ENCODE data around the gene USP12.
"Not testable (repeated sequence)": the region's sequence is repeated elsewhere in the genome, so short reads cannot be mapped to it uniquely, and the experiment has no call there.

Gene USP12

GRCh38 chr13:27171244-27171826, at the start of gene USP12:
Gene USP12, minus strand, starts transcription at chr13:27171811. Its CDS starts 172 bp downstream, at chr13:27171639.
- POLR2A ChIA-PET: no interaction called here
- TF ChIP-seq SUZ12 (IDR thresholded peaks at IDR 0.05) (no peak), ZNF384 (IDR thresholded peaks at IDR 0.05) (no peak), L3MBTL2 (conservative IDR thresholded peaks at IDR 0.05) (no peak), SP1 (IDR thresholded peaks at IDR 0.05) (no peak), FOXM1 (IDR thresholded peaks at IDR 0.05; ENCODE audit: borderline replicate concordance) (no peak), CTBP1 (IDR thresholded peaks at IDR 0.05; ENCODE audit: borderline replicate concordance) (no peak), FOXA1 (IDR thresholded peaks at IDR 0.05) (no peak), TARDBP (IDR thresholded peaks at IDR 0.05) (no peak), NFRKB (IDR thresholded peaks at IDR 0.05) (no peak), BHLHE40 (IDR thresholded peaks at IDR 0.05; ENCODE audit: borderline replicate concordance) (no peak), ARNT (IDR thresholded peaks at IDR 0.05) (no peak), ELF4 (IDR thresholded peaks at IDR 0.05) (no peak), FOXK2 (IDR thresholded peaks at IDR 0.05) (no peak), LEF1 (IDR thresholded peaks at IDR 0.05; ENCODE audit: borderline replicate concordance) (no peak), HDGF (IDR thresholded peaks at IDR 0.05; ENCODE audit: borderline replicate concordance) (no peak)
- peak; percentile 46 for DNase-seq (ENCODE audit: extremely low spot score)
- CTCF ChIA-PET: interaction anchor here (0.8 kb wide), 1 partner anchor 148 kb away, joined by 3 read pairs; no protein-coding TSS in a partner anchor

DNA sequence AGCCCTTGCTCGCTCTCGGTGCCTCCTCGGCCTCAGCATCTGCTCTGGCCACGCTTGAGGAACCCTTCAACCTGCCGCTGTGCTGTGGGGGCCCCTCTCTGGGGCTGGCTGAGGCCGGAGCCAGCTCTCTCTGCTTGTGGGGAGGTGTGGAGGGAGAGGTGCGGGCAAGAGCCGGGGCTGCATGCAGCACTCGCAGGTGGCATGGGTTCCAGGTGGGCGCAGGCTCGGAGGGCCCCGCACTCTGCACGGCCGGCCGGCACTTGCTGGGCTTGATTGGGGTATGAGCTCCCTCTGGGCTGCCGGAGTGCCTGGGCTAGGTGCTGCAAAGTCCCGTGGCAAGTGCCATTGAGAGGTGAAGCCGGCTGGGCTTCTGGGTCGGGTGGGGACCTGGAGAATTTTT, 48.0 kb upstream of the USP12 start:
- POLR2A ChIA-PET: no interaction called here
- CTCF ChIA-PET: no interaction called here
- TF ChIP-seq SUZ12 (IDR thresholded peaks at IDR 0.05) (no peak), ARNT (IDR thresholded peaks at IDR 0.05) (no peak), FOXM1 (IDR thresholded peaks at IDR 0.05; ENCODE audit: borderline replicate concordance) (no peak), L3MBTL2 (conservative IDR thresholded peaks at IDR 0.05) (no peak), FOXA1 (IDR thresholded peaks at IDR 0.05) (no peak), TARDBP (IDR thresholded peaks at IDR 0.05) (no peak), HDGF (IDR thresholded peaks at IDR 0.05; ENCODE audit: borderline replicate concordance) (no peak), LEF1 (IDR thresholded peaks at IDR 0.05; ENCODE audit: borderline replicate concordance) (no peak), CTBP1 (IDR thresholded peaks at IDR 0.05; ENCODE audit: borderline replicate concordance) (no peak), NFRKB (IDR thresholded peaks at IDR 0.05) (no peak), ELF4 (IDR thresholded peaks at IDR 0.05) (no peak)
- DNase-seq (ENCODE audit: extremely low spot score): no peak

- POLR2A ChIA-PET; DNase-seq (ENCODE audit: extremely low spot score); CTCF ChIA-PET: not testable (repeated sequence)
Measured at GRCh38 chr13:27218861-27219260, 47.2 kb upstream of the USP12 start.

DNA sequence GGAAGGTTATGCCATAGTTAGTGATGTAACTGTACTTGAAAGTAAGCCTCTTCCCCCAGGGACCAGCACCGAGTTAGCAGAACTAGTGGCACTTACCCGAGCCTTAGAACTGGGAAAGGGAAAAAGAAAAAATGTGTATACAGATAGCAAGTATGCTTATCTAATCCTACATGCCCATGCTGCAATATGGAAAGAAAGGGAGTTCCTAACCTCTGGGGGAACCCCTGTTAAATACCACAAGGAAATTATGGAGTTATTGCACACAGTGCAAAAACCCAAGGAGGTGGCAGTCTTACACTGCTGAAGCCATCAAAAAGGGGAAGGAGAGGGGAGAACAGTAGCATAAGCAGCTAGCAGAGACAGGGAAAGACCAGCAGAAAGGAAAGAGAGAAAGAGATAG, 46.2 kb upstream of the USP12 start:
- CTCF ChIA-PET; POLR2A ChIA-PET; DNase-seq (ENCODE audit: extremely low spot score): not testable (repeated sequence)

GRCh38 chr13:27213386-27213785, 41.8 kb upstream of the USP12 start:
- CTCF ChIA-PET; POLR2A ChIA-PET; DNase-seq (ENCODE audit: extremely low spot score): not testable (repeated sequence)

DNA sequence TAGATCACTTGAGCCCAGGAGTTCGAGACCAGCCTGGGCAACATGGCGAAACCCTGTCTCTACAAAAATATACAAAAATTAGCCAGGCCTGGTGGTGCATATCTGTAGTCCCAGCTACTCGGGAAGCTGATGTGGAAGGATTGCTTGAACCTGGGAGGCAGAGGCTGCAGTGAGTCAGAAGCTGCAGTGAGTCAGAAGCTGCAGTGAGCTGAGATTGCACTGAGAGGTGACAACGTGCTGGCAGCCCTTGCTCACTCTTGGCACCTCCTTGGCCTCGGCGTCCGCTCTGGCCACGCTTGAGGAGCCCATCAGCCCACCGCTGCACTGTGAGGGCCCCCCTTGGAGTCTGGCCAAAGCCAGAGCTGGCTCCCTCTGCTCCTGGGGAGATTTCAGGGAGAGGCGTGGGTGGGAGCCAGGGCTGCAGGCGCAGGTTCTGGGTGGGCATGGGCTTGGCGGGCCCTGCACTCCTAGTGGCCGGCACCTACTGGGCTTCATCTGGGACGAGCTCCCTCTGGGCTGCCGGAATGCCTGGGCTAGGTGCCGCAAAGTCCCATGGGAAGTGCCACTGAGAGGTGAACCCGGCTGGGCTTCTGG, 40.3 kb upstream of the USP12 start:
- DNase-seq (ENCODE audit: extremely low spot score): no peak
- ChIA-PET CTCF (interaction anchor here (0.6 kb wide), 1 partner anchor 14 kb away, joined by 3 read pairs; no protein-coding TSS in a partner anchor), POLR2A (no interaction called here)
- TF ChIP-seq LEF1 (IDR thresholded peaks at IDR 0.05; ENCODE audit: borderline replicate concordance): no peak
- no peak for TF ChIP-seq L3MBTL2 (conservative IDR thresholded peaks at IDR 0.05)
- TF ChIP-seq ARNT (IDR thresholded peaks at IDR 0.05): no peak
- no peak for TF ChIP-seq SUZ12 (IDR thresholded peaks at IDR 0.05)
- no peak for TF ChIP-seq NFRKB (IDR thresholded peaks at IDR 0.05)
- no peak for TF ChIP-seq FOXK2 (IDR thresholded peaks at IDR 0.05)
- no peak for TF ChIP-seq TARDBP (IDR thresholded peaks at IDR 0.05)
- TF ChIP-seq ZNF384 (IDR thresholded peaks at IDR 0.05): no peak
- TF ChIP-seq SP1 (IDR thresholded peaks at IDR 0.05): no peak
- TF ChIP-seq ELF4 (IDR thresholded peaks at IDR 0.05): no peak
- no peak for TF ChIP-seq FOXM1 (IDR thresholded peaks at IDR 0.05; ENCODE audit: borderline replicate concordance)
- TF ChIP-seq PKNOX1 (IDR thresholded peaks at IDR 0.05): no peak
- TF ChIP-seq CTBP1 (IDR thresholded peaks at IDR 0.05; ENCODE audit: borderline replicate concordance): no peak
- TF ChIP-seq FOXA1 (IDR thresholded peaks at IDR 0.05): no peak
- TF ChIP-seq HDGF (IDR thresholded peaks at IDR 0.05; ENCODE audit: borderline replicate concordance): no peak

DNA sequence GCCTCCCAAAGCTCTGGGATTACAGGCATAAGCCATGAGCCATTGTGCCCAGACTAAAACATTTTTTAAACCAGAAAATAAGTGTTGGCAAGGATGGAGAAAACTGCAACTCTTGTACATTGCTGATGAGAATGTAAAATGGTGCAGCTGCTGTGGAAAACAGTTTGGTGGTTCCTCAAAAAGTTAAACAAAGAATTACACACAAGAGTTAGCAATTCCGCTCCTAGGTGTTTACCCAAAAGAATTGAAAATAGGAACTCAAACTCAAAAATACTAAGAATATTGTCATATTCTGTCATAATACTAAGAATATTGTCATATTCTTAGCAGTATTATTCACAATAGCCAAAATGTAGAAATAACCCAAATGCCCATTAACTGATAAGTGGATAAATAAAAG, 39.7 kb upstream of the USP12 start:
- no peak for DNase-seq (ENCODE audit: extremely low spot score)
- no peak for TF ChIP-seq ZNF384 (IDR thresholded peaks at IDR 0.05)
- ChIA-PET CTCF (no interaction called here), POLR2A (no interaction called here)

- ChIA-PET CTCF (no interaction called here), POLR2A (no interaction called here)
- no peak for DNase-seq (ENCODE audit: extremely low spot score)
- TF ChIP-seq CTBP1 (IDR thresholded peaks at IDR 0.05; ENCODE audit: borderline replicate concordance) (no peak), ARNT (IDR thresholded peaks at IDR 0.05) (no peak), BHLHE40 (IDR thresholded peaks at IDR 0.05; ENCODE audit: borderline replicate concordance) (no peak), FOXA1 (IDR thresholded peaks at IDR 0.05) (no peak), SP1 (IDR thresholded peaks at IDR 0.05) (no peak)
Measured at GRCh38 chr13:27208514-27208913, 36.9 kb upstream of the USP12 start.

Measured in HEK293T (cell line).